Heart right ventricle (tissue), 16 donors: ENCODE data around the gene COQ9. TPM values are rescaled to one million over a fixed set of nuclear protein-coding genes. Genes with fewer than 3 reads are reported as not detected.
"Not testable (repeated sequence)": the region's sequence is repeated elsewhere in the genome, so short reads cannot be mapped to it uniquely, and the experiment has no call there.

Experiments
- ATAC-seq, 8 donors: fragments of 200-7000 bp; cut with Tn5 transposase; one replicate each; pipeline ENCODE4 v1.9.1; 2020; ENCODE audit warnings: mild to moderate bottlenecking in 8 of 8, moderate library complexity in 8 of 8, moderate number of reproducible peaks in 1 of 8
- DNase-seq, 2 donors: peaks; one replicate each; pipeline ENCODE4 v3.0.0-alpha.2; 2020
- H3K27ac ChIP-seq, 10 donors: fragments of 200-600 bp; sonication (generic) in 2 of 10; one replicate each; pipeline versions ENCODE4 v1.5.0 to v1.8.0; 2020 to 2022; ENCODE audit warnings: mild to moderate bottlenecking in 3 of 10
- H3K27me3 ChIP-seq, 7 donors: fragments of 200-600 bp; one replicate each; pipeline ENCODE4 v1.8.0; 2021 to 2022; ENCODE audit warnings: mild to moderate bottlenecking in 2 of 7
- H3K36me3 ChIP-seq, 9 donors: fragments of 200-600 bp; sonication (generic) in 1 of 9; one replicate each; pipeline versions ENCODE4 v1.5.0 to v1.8.0; 2020 to 2022; ENCODE audit warnings: mild to moderate bottlenecking in 2 of 9
- H3K4me1 ChIP-seq, 9 donors: fragments of 200-600 bp; sonication (generic) in 1 of 9; one replicate each; pipeline versions ENCODE4 v1.5.0 to v1.8.0; 2020 to 2022; ENCODE audit warnings: mild to moderate bottlenecking in 4 of 9
- H3K4me3 ChIP-seq, 10 donors: fragments of 200-600 bp; sonication (generic) in 2 of 10; one replicate each; pipeline versions ENCODE4 v1.5.0 to v1.8.0; 2020 to 2022; ENCODE audit warnings: mild to moderate bottlenecking in 7 of 10, moderate library complexity in 2 of 10
- H3K9me3 ChIP-seq, 11 donors: fragments of 200-600 bp in 10 of 11; sonication (generic) in 2 of 11; one replicate each; pipeline versions ENCODE4 v1.5.0 to v1.8.0; 2013 to 2022; ENCODE audit warnings: mild to moderate bottlenecking in 2 of 11, control low read depth in 1 of 11, moderate library complexity in 1 of 11
- CTCF ChIP-seq, 9 donors: fragments of 200-600 bp; sonication (generic) in 2 of 9; IDR thresholded peaks; one replicate each; pipeline versions ENCODE4 v1.5.0 to v1.8.0; 2021 to 2022; ENCODE audit warnings: antibody characterized with exemption in 9 of 9, mild to moderate bottlenecking in 5 of 9, moderate library complexity in 1 of 9
- WGBS, 2 donors: extraction: QIAGEN DNeasy Blood & Tissue Kit; methylation state at CpG; one replicate each; pipeline ENCODE4 v1.1.7; 2013; ENCODE audit warnings: inconsistent platforms in 1 of 2; 5-methylcytosine and 5-hydroxymethylcytosine counted together
- intact Hi-C, 10 donors: fragments of 100-400 bp; cut with DNase I; formaldehyde crosslinking; loops; one replicate each; pipeline versions ENCODE4 v1.11.1 to v1.14.2; 2022
- polyA plus RNA-seq, 2 donors: library from polyadenylated mRNA; stranded (reverse); fragments of 200-250 nt; gene quantifications; one replicate each; pipeline ENCODE4 v1.2.3, GENCODE V29; 2013
- total RNA-seq, 10 donors: library from RNA; stranded (reverse); fragmentation: NEBNext Ultra II Directional in 3 of 10; extraction: Animal tissue kit (Norgen Biotek cat#: 25700) in 3 of 10; gene quantifications; one replicate each; pipeline versions ENCODE4 v1.2.1 to v1.2.4, GENCODE V29; 2021 to 2023
- donor health status: Arrhythmogenic right ventricular cardiomyopathy.
- donor health status: ischemic (EF 13 %, LVEDD 7.1; RV severe dilation, severe dysfunction).
- donor health status: healthy with polysubstance abuse.
- donor health status: DM: no; HTN: yes; CAD: no.
- donor health status: DM: no; HTN: no; CAD: no.
- donor health status: ischemic (EF 25% LVEDD 6.9; RV normal size, moderate dysfunction).
- donor health status: ischemic (EF 25% LVEDD 5.7; RV mildly dilated, moderate dysfunction).
- donor health status: healthy.
- donor health status: DM: yes; HTN: yes; CAD: no.
- donor health status: Ischemic cardiomyopathy.
- donor health status: ischemic (EF 35%, LVEDD 5.7; RV mildly dilated, moderate dysfunction).
- donor health status: nonischemic (EF 11% LVEDD 7.7; RV severe dilation, severe dysfunction).
- donor health status: DM: yes; HTN: yes; CAD: no.
- donor health status: PGD.
- donor health status: ischemic (EF 29% LVEDD 5.4; RV normal size, mild dysfunction).
- donor health status: nonischemic (EF 23%, LVEDD 6.1; RV moderate dilation, normal function).

COQ9 gene
- total and polyA plus RNA-seq, 12 donors, result 135 to 475 (median 207) TPM

GRCh38 chr16:57498031-57498430 is 50.8 kb downstream of the COQ9 start:
- Histone ChIP-seq H3K36me3 (no peaks in the 10 kb centered on the region), H3K4me3 (no peak overlapping the region), H3K4me1 (no peaks in the 10 kb centered on the region), H3K27ac (no peak overlapping the region), H3K27me3 (no peaks in the 10 kb centered on the region), H3K9me3 (no peaks in the 10 kb centered on the region)
- 94 to 95% methylated on average over 4 of the region's 4 CpGs for WGBS, 2 donors
- DNase-seq (no peak), ATAC-seq (no peak)
- TF ChIP-seq CTCF (IDR thresholded peaks at IDR 0.05), result no peak
- intact Hi-C loops, result no loop called here

GRCh38 chr16:57499941-57500340 is 52.7 kb downstream of the COQ9 start:
- H3K9me3 ChIP-seq, H3K36me3 ChIP-seq, intact Hi-C loops, H3K4me3 ChIP-seq, DNase-seq, ATAC-seq, H3K4me1 ChIP-seq, H3K27ac ChIP-seq, H3K27me3 ChIP-seq: not testable (repeated sequence)
- WGBS, 2 donors, result 86 to 90% methylated on average over 11 of the region's 11 CpGs

DNA sequence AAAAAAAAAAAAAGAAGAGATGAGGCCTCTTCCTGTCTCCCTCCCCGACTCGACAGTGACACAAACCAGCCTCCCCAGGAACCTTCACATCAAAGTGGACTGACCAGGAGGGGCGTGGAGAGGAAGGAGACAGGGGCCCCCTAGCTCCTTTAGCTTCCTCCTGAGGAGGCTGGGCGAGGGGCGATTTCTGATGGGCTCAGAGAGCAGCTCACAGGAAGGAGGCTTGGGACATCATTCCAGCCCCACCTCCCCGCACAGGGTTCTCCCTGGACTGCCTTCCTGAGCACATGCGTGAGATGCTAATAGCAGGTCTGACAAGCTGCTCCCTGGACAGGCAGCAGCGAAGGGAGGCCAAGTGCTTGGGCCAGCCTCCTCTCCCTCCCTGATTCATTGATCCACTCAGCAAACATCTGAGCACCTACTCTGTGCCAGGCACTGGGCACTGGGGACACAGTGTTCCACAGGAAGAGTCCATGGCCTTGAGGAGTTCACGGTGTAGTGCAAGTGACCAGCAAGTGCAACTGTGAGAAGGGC is 53.4 kb downstream of the COQ9 start:
- TF ChIP-seq CTCF (IDR thresholded peaks at IDR 0.05), result no peak
- Histone ChIP-seq H3K9me3 (no peaks in the 10 kb centered on the region), H3K27ac (no peak overlapping the region), H3K4me1 (no peaks in the 10 kb centered on the region), H3K36me3 (no peaks in the 10 kb centered on the region), H3K27me3 (no peaks in the 10 kb centered on the region), H3K4me3 (no peak overlapping the region)
- no peak for DNase-seq
- 44 to 54% methylated on average over 9 of the region's 9 CpGs for WGBS, 2 donors
- intact Hi-C loops, result no loop called here
- no peak for ATAC-seq

GRCh38 chr16:57501492-57501891 is 54.2 kb downstream of the COQ9 start:
- DNase-seq (no peak), ATAC-seq (no peak)
- no peaks in the 10 kb centered on the region for H3K36me3 ChIP-seq
- no peak for TF ChIP-seq CTCF (IDR thresholded peaks at IDR 0.05)
- intact Hi-C loops, result no loop called here
- no peak overlapping the region for H3K27ac ChIP-seq
- no peaks in the 10 kb centered on the region for H3K27me3 ChIP-seq
- no peaks in the 10 kb centered on the region for H3K4me1 ChIP-seq
- H3K4me3 ChIP-seq, result no peak overlapping the region
- 70 to 77% methylated on average over 7 of the region's 7 CpGs for WGBS, 2 donors
- H3K9me3 ChIP-seq, result no peaks in the 10 kb centered on the region

DNA sequence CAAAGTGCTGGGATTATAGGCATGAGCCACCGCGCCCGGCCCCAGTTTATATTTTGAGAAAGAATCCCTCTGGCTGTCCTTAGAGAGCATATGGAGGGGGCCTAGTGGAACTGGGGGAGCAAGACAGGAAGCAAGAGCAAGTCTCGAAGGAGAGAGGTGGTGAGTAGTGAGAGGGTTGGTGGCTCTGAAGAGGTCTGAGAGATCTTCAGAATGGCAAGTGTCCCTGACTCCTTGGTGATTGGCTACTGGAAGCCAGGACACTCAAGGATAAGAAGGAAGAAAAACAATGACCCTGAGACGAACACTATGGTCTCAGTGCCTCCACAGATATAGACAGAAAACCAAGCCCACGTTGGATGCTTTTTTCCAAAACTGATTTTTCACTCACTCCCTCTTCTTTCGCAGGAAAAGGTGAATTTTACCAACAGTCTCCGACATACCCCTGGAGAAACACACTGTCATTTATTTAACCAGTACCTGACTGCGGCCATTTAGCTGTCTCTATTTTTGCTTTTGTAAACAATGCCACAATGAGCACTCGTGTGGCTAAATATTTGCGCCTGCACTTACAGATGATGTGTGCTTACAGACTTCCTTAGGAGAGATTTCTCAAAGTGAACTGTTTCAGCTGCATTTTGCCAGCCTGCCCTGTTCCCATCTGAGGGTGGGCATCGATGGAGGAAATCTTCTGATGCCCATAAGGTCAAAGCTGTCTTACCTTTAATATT is 54.9 kb downstream of the COQ9 start:
- 84% methylated on average over 12 of the region's 12 CpGs for WGBS, 2 donors
- no peak for TF ChIP-seq CTCF (IDR thresholded peaks at IDR 0.05)
- H3K9me3 ChIP-seq, result no peaks in the 10 kb centered on the region
- no peaks in the 10 kb centered on the region for H3K27me3 ChIP-seq
- no peak overlapping the region for H3K4me3 ChIP-seq
- peaks cover 0 to 3% (median 0%) of the 10 kb centered on the region in 9 donors for H3K4me1 ChIP-seq
- H3K36me3 ChIP-seq, result no peaks in the 10 kb centered on the region
- intact Hi-C loops, result no loop called here
- DNase-seq (no peak), ATAC-seq (no peak)
- no peak overlapping the region for H3K27ac ChIP-seq
